GM18502 (cell line): ENCODE results near the gene PRR20G.
"Not testable (repeated sequence)": the region's sequence is repeated elsewhere in the genome, so short reads cannot be mapped to it uniquely, and the experiment has no call there.

Experiments used
- ATAC-seq: cut with Tn5 transposase; IDR thresholded peaks from one replicate; pipeline ENCODE4 v1.9.1; 2021; ENCODE audit warnings: mild to moderate bottlenecking; ENCODE audit not compliant: unreplicated experiment, poor library complexity

PRR20G gene

GRCh38 chr3:127287840-127288239, at the start of gene PRR20G:
TSS of gene PRR20G (minus strand) at chr3:127288046. CDS start at chr3:127287365, 681 bp downstream.
- no peak for ATAC-seq

- no peak for ATAC-seq
These were observed 49.2 kb upstream of the PRR20G start for GRCh38 chr3:127337001-127337400.

GRCh38 chr3:127336101-127336500, 48.3 kb upstream of the PRR20G start:
- no peak for ATAC-seq

- no peak for ATAC-seq
These were observed 42.5 kb upstream of the PRR20G start for GRCh38 chr3:127330385-127330784.

- ATAC-seq, result no peak
These were observed 41.9 kb upstream of the PRR20G start for GRCh38 chr3:127329631-127330285.

- no peak for ATAC-seq
These were observed 40.6 kb upstream of the PRR20G start for GRCh38 chr3:127328421-127328820.

DNA sequence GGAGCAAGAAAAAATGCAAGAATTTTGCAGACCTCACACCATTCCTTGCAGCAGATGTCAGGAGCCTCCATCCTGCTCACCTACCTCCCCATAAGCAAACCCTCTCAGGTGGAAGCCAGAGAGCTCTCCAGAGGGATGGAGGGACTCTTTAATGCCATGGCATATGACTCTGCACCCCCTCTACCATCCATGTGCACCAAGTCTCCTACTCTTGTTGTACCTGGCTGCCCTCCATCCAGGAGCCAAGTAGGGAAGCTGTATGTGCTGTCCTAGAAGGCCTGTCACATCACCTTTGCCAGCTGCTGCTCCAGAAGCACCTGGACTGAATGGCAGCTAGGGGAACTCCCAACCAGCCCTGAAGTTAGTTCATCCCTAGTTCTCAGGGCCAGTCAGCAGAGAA, 38.5 kb upstream of the PRR20G start:
- ATAC-seq, result no peak

DNA sequence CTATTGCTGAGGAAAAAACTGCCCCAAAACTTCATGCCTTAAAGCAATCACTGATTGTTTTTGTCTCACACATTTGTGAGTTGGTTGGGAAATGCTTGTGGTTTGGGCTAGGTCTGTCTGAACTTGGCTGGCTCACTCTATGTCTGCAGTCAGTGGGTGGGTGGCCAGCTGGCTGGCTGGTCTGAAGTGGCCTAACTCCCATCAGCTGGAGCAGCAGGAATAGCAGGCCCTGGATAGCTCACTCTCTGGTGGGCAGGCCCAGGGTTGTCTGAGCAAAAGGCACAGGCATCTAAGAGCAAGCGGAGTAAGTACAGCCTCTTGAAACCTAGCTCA, 37.7 kb upstream of the PRR20G start:
- no peak for ATAC-seq

DNA sequence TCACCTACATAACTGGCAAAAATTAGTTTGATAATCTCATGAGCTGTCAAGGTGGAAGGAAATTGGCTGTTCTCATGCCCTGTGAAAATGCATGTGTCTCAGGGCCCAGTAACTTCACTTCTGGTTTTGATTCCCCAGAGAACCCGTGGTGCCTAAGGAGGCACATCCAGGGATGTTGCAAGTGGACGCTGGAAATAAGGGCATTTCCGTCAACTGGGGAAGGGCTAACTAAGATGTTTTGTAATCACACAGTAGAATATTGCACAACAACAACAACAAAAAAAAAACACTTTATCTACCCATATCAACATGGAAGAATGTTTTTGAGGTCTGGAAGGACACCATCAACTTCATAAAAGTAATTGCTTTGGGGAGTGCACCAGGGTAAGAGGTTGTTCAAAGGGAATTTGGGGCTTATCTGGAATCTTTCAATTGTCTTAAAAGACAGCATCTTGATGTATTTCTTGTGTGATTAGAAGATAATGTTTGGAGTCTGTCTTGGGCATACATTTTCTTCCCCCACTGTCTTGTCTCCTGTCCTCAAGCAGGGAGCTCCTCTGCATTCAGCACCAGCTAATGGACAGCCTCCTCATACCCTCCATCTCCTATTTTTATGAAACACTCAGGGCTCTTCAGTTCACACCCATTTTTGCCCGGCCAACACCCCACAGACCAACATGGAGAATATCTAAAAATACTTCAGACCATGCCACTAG, 37.2 kb upstream of the PRR20G start:
- ATAC-seq, result no peak

DNA sequence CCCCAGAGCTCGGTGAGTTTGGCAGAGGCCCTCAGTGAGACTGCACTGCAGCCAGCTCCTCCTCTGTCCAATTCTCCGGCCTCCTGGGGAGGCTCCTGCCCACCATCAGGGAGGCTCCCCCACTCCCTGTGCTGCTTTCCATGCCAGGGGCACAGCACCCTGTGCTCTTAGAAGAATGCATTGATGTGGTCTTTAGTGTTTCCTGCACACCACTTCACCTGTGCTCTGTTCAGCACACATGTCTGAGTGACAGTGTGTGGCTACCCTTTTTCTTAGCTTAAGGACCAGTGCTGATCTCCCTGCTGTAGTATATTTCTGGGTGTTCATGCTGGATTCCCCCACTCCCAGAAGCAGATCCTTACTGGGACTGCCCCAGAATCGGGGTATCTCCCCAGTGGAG, 36.2 kb upstream of the PRR20G start:
- ATAC-seq, result no peak

DNA sequence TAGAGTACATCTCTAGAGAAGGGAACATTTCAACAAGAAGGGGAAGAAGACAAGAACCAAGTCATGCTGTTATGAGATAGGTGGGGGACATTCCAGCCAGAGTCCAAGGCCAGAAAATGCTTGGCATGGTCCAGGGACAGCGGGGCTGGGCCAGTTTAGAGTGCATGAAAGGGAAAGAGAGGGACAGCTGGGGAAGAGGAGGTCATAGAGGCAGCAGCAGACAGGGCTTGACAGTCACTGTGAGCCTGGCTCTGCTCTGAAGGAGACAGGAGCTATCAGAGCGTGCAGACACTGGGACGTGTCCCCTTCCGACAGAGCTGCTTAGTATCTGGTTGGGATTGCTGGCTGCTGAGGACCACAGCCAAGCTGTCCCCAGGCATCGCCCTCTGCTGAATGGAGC, 35.7 kb upstream of the PRR20G start:
- no peak for ATAC-seq

DNA sequence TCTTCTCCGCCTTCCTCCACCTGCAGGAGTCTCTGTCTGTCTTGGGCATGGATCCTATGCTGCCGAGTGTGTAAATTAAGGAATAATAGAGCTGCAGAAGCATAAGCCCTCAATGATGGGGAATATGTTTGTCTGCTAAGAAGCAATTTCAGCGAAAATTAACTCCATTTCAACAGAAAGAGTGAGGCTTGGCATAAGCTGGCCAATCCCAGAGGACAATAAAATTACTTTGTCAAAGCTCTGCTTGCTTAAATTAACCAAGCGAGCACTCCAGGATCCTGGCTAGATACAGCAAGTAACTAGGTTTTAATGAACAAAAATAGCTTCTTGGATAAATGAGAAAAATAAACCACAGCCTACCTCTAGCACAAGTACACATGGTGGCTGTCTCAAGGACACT, 33.5 kb upstream of the PRR20G start:
- ATAC-seq, result no peak

DNA sequence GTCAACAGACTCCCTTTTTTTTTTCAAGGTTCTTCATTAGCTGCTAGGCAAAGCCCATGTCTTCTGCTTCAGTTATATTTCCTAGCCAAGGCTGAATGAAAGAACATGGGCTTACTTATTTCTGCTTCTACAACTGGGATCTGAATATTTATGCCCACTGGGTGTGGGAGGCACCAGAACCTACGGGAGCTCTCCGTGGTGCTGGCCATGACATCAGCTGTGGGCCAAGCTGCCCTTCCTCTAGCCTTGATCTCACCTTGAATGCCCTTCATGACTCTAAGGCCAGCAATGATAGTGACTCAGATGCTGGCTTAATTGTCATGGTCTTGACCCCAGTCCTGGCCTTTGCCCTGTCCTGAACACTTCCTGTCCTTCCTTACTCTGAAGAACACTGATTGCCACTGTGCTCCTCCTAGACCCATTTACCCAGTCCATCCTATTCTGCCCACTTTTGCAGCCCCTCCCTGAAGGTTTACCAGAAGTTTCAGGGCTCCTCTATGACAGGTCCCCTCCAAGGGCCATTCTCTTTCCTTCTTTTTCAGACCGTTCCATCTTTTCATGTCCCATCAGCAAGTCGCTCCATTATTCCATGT, 32.8 kb upstream of the PRR20G start:
- no peak for ATAC-seq

- no peak for ATAC-seq
These were observed 28.8 kb upstream of the PRR20G start for GRCh38 chr3:127316685-127317084.

- no peak for ATAC-seq
These were observed 25.0 kb upstream of the PRR20G start for GRCh38 chr3:127312818-127313217.

- not testable (repeated sequence) for ATAC-seq
These were observed 21.0 kb upstream of the PRR20G start for GRCh38 chr3:127308821-127309220.

GRCh38 chr3:127307916-127308315, 20.1 kb upstream of the PRR20G start:
- no peak for ATAC-seq

- ATAC-seq, result no peak
These were observed 19.4 kb upstream of the PRR20G start for GRCh38 chr3:127307112-127307835.

GRCh38 chr3:127306361-127307111, 18.7 kb upstream of the PRR20G start:
- no peak for ATAC-seq

DNA sequence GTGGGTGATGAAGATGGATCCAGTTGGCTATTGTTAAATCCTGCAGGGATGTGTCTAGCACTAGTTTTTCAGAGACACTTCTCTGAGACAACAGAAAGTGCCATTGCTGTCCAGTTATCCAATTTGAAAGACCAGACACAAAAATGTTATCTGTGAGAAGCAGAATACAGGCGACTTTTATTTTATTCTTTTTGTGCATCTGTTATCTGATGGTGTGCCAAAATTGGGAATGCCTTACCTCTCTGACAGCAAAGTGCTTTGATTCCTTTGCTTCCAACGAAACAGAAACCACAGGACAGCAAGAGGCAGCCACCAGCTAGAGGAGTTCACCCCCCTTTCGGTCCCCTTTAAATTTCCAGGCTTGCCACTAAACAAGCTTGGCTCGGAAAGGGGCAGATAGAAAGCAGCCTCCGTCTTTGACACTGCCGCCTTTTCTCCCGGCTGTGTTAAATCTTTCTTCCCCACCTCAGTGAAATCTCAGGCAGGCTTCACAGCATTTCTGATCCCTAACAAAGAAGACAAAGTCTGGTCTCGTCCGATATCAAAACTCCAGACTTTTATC, 17.7 kb upstream of the PRR20G start:
- ATAC-seq, result no peak
